ENCODE measurements around the gene PTGFRN.

- TF ChIP-seq, protein P1, sequence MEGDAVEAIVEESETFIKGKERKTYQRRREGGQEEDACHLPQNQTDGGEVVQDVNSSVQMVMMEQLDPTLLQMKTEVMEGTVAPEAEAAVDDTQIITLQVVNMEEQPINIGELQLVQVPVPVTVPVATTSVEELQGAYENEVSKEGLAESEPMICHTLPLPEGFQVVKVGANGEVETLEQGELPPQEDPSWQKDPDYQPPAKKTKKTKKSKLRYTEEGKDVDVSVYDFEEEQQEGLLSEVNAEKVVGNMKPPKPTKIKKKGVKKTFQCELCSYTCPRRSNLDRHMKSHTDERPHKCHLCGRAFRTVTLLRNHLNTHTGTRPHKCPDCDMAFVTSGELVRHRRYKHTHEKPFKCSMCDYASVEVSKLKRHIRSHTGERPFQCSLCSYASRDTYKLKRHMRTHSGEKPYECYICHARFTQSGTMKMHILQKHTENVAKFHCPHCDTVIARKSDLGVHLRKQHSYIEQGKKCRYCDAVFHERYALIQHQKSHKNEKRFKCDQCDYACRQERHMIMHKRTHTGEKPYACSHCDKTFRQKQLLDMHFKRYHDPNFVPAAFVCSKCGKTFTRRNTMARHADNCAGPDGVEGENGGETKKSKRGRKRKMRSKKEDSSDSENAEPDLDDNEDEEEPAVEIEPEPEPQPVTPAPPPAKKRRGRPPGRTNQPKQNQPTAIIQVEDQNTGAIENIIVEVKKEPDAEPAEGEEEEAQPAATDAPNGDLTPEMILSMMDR (conservative IDR thresholded peaks at IDR 0.05): no peak
- no peak for TF ChIP-seq ZFX (IDR thresholded peaks at IDR 0.05)
Measured at GRCh38 chr1:116989835-116990234, 80.1 kb downstream of the PTGFRN start.

Data from C4-2B (cell line).